ENCODE data around the gene ACKR2. TPM values are rescaled to one million over a fixed set of nuclear protein-coding genes. Genes with fewer than 3 reads are reported as not detected.
"Not testable (repeated sequence)": the region's sequence is repeated elsewhere in the genome, so short reads cannot be mapped to it uniquely, and the experiment has no call there.

The ACKR2 gene
- polyA plus RNA-seq, 10 donors: 0.17 to 0.72 (median 0.55) TPM

- no peak for DNase-seq
These were observed 45.9 kb downstream of the ACKR2 start for GRCh38 chr3:42855219-42855546.

- DNase-seq: no peak
These were observed 46.5 kb downstream of the ACKR2 start for GRCh38 chr3:42855547-42856380.

- no peak for DNase-seq
These were observed 47.3 kb downstream of the ACKR2 start for GRCh38 chr3:42856544-42856943.

GRCh38 chr3:42864321-42864950 lies 55.2 kb downstream of the ACKR2 start:
- DNase-seq: no peak

- DNase-seq: no peak
These were observed 56.0 kb downstream of the ACKR2 start for GRCh38 chr3:42865256-42865655.

GRCh38 chr3:42867138-42867537 lies 57.9 kb downstream of the ACKR2 start:
- no peak for DNase-seq

GRCh38 chr3:42868841-42869240 lies 59.6 kb downstream of the ACKR2 start:
- no peak for DNase-seq

- peak in 1 of 3 donors; percentile 24 for DNase-seq
These were observed 62.4 kb downstream of the ACKR2 start for GRCh38 chr3:42871592-42872196.

- DNase-seq: no peak
These were observed 63.5 kb downstream of the ACKR2 start for GRCh38 chr3:42872718-42873117.

- DNase-seq: no peak
These were observed 64.2 kb downstream of the ACKR2 start for GRCh38 chr3:42873221-42873982.

GRCh38 chr3:42874749-42875148 lies 65.5 kb downstream of the ACKR2 start:
- no peak for DNase-seq

- no peak for DNase-seq
These were observed 66.3 kb downstream of the ACKR2 start, which contains the start of gene CYP8B1 for GRCh38 chr3:42875325-42876151. Gene CYP8B1, minus strand, starts transcription at chr3:42875879. Its CDS starts 63 bp downstream, at chr3:42875816.

- DNase-seq: no peak
These were observed 67.2 kb downstream of the ACKR2 start for GRCh38 chr3:42876401-42876800.

GRCh38 chr3:42876940-42877720 lies 67.9 kb downstream of the ACKR2 start:
- no peak for DNase-seq

- DNase-seq: no peak
These were observed 68.6 kb downstream of the ACKR2 start for GRCh38 chr3:42877881-42878280.

GRCh38 chr3:42880183-42880582 lies 70.9 kb downstream of the ACKR2 start:
- DNase-seq: no peak

GRCh38 chr3:42880601-42881451 lies 71.6 kb downstream of the ACKR2 start:
- peak; percentile 80 to 93 (median 86) for DNase-seq

- not testable (repeated sequence) for DNase-seq
These were observed 74.1 kb downstream of the ACKR2 start for GRCh38 chr3:42883251-42883930.

- DNase-seq: no peak
These were observed 75.1 kb downstream of the ACKR2 start for GRCh38 chr3:42884324-42884723.

Measured in muscle of back (tissue), 11 donors.